ENCODE results near the gene SLC29A3. TPM values are rescaled to one million over a fixed set of nuclear protein-coding genes. Genes with fewer than 3 reads are reported as not detected.

Gene SLC29A3
- total RNA-seq, 1 experiment from 2014 or later = 35.7 TPM

GRCh38 chr10:71289421-71290130 is 29.5 kb upstream of the SLC29A3 start:
- no peaks in the 10 kb centered on the region for H3K79me2 ChIP-seq (ENCODE audit: low read depth)
- no peaks in the 10 kb centered on the region for H3K9me2 ChIP-seq (ENCODE audit: insufficient read depth)
- H3F3A ChIP-seq (ENCODE audit: insufficient read depth, low read depth) = 0 out of 2 replicates have a peak, but pooled peaks cover 6% of the 10 kb centered on the region
- no TSS peak for BruUV-seq (replicated peaks)
- intact Hi-C loops (cut with micrococcal nuclease; ENCODE audit: unreplicated experiment) = loop anchor here (5.0 to 10.0 kb wide), 2 partner anchors 735 to 827 kb away; no protein-coding TSS in a partner anchor
- DNase-seq = no peak
- no peak overlapping the region for H2AFZ ChIP-seq
- ChIA-PET POLR2A (ENCODE audit: unreplicated experiment) (no interaction called here), CTCF (no interaction called here)
- H3K9me3 ChIP-seq (ENCODE audit: insufficient read depth, low read depth) = no peaks in the 10 kb centered on the region
- H3K27ac ChIP-seq = no peak overlapping the region
- H3K4me3 ChIP-seq = no peak overlapping the region
- no peaks in the 10 kb centered on the region for H4K20me1 ChIP-seq (ENCODE audit: insufficient read depth)
- no peak for TF ChIP-seq CTCF (conservative IDR thresholded peaks at IDR 0.05)
- TF ChIP-seq EZH2 (IDR thresholded peaks at IDR 0.05; ENCODE audit: low read depth) = no peak
- no peaks in the 10 kb centered on the region for H3K36me3 ChIP-seq (ENCODE audit: low read depth)
- H3K4me1 ChIP-seq (replicated peaks; ENCODE audit: insufficient read depth) = no peaks in the 10 kb centered on the region
- no peak overlapping the region for H3K4me2 ChIP-seq
- H3K27me3 ChIP-seq (ENCODE audit: insufficient read depth, low read depth) = no peaks in the 10 kb centered on the region

GRCh38 chr10:71290331-71290730 is 28.7 kb upstream of the SLC29A3 start:
- Histone ChIP-seq H3K79me2 (ENCODE audit: low read depth) (no peaks in the 10 kb centered on the region), H2AFZ (no peak overlapping the region), H3K27me3 (ENCODE audit: insufficient read depth, low read depth) (no peaks in the 10 kb centered on the region), H3K9me3 (ENCODE audit: insufficient read depth, low read depth) (no peaks in the 10 kb centered on the region), H4K20me1 (ENCODE audit: insufficient read depth) (no peaks in the 10 kb centered on the region), H3K4me2 (no peak overlapping the region), H3K4me3 (no peak overlapping the region), H3K27ac (no peak overlapping the region), H3K36me3 (ENCODE audit: low read depth) (no peaks in the 10 kb centered on the region), H3F3A (ENCODE audit: insufficient read depth, low read depth) (0 out of 2 replicates have a peak, but pooled peaks cover 6% of the 10 kb centered on the region), H3K9me2 (ENCODE audit: insufficient read depth) (no peaks in the 10 kb centered on the region), H3K4me1 (replicated peaks; ENCODE audit: insufficient read depth) (no peaks in the 10 kb centered on the region)
- no peak for TF ChIP-seq CTCF (conservative IDR thresholded peaks at IDR 0.05)
- TF ChIP-seq EZH2 (IDR thresholded peaks at IDR 0.05; ENCODE audit: low read depth) = no peak
- no TSS peak for BruUV-seq (replicated peaks)
- intact Hi-C loops (cut with micrococcal nuclease; ENCODE audit: unreplicated experiment) = no loop called here
- CTCF ChIA-PET = interaction anchor here (0.6 kb wide), 1 partner anchor 759 kb away, joined by 3 read pairs; no protein-coding TSS in a partner anchor
- POLR2A ChIA-PET (ENCODE audit: unreplicated experiment) = no interaction called here
- no peak for DNase-seq

- ChIA-PET CTCF (no interaction called here), POLR2A (ENCODE audit: unreplicated experiment) (no interaction called here)
- 0 out of 2 replicates have a peak, but pooled peaks cover 6% of the 10 kb centered on the region for H3F3A ChIP-seq (ENCODE audit: insufficient read depth, low read depth)
- no peak overlapping the region for H3K4me2 ChIP-seq
- no peaks in the 10 kb centered on the region for H3K27me3 ChIP-seq (ENCODE audit: insufficient read depth, low read depth)
- no peaks in the 10 kb centered on the region for H3K4me1 ChIP-seq (replicated peaks; ENCODE audit: insufficient read depth)
- no peaks in the 10 kb centered on the region for H3K9me3 ChIP-seq (ENCODE audit: insufficient read depth, low read depth)
- no peaks in the 10 kb centered on the region for H3K79me2 ChIP-seq (ENCODE audit: low read depth)
- H3K36me3 ChIP-seq (ENCODE audit: low read depth) = no peaks in the 10 kb centered on the region
- no peak overlapping the region for H3K27ac ChIP-seq
- no peaks in the 10 kb centered on the region for H3K9me2 ChIP-seq (ENCODE audit: insufficient read depth)
- no peak overlapping the region for H2AFZ ChIP-seq
- no peaks in the 10 kb centered on the region for H4K20me1 ChIP-seq (ENCODE audit: insufficient read depth)
- intact Hi-C loops (cut with micrococcal nuclease; ENCODE audit: unreplicated experiment) = no loop called here
- no peak for DNase-seq
- H3K4me3 ChIP-seq = no peak overlapping the region
- TF ChIP-seq EZH2 (IDR thresholded peaks at IDR 0.05; ENCODE audit: low read depth) (no peak), CTCF (conservative IDR thresholded peaks at IDR 0.05) (no peak)
- BruUV-seq (replicated peaks) = no TSS peak
Measured at GRCh38 chr10:71290806-71291527, 28.1 kb upstream of the SLC29A3 start.
